ENCODE results near the gene CBR4.
"Not testable (repeated sequence)": the region's sequence is repeated elsewhere in the genome, so short reads cannot be mapped to it uniquely, and the experiment has no call there.

The CBR4 gene

GRCh38 chr4:168992952-168993482 lies 17.0 kb downstream of the CBR4 start:
- DNase-seq: not testable (repeated sequence)

- DNase-seq: no peak
Measured at GRCh38 chr4:168981942-168982341, 28.1 kb downstream of the CBR4 start.

- no peak for DNase-seq
Measured at GRCh38 chr4:168981460-168981859, 28.6 kb downstream of the CBR4 start.

GRCh38 chr4:168979338-168979737 lies 30.7 kb downstream of the CBR4 start:
- no peak for DNase-seq

- DNase-seq: no peak
Measured at GRCh38 chr4:168978001-168978700, 31.9 kb downstream of the CBR4 start.

- DNase-seq: no peak
Measured at GRCh38 chr4:168972596-168972995, 37.5 kb downstream of the CBR4 start.

- no peak for DNase-seq
Measured at GRCh38 chr4:168960716-168961115, 49.3 kb downstream of the CBR4 start.

- no peak for DNase-seq
Measured at GRCh38 chr4:168955674-168956073, 54.4 kb downstream of the CBR4 start.

GRCh38 chr4:168952821-168953246 lies 57.2 kb downstream of the CBR4 start:
- not testable (repeated sequence) for DNase-seq

- no peak for DNase-seq
Measured at GRCh38 chr4:168945291-168945690, 64.8 kb downstream of the CBR4 start.

- DNase-seq: peak; percentile 57
Measured at GRCh38 chr4:168942985-168943384, 67.1 kb downstream of the CBR4 start.

Measured in OCI-M1 (cell line).